LNCaP clone FGC (cell line): Measurements from ENCODE around the gene WBP1.

ENCODE experiments used
- DNase-seq: peaks from one replicate; pipeline ENCODE4 v3.0.0-alpha.2; 2011; ENCODE audit warnings: low read depth
- H3K4me3 ChIP-seq: 2 replicates; pipeline ENCODE4 v1.5.1; 2011; ENCODE audit warnings: mild to moderate bottlenecking, low read depth, low read length, control low read depth
- CTCF ChIP-seq: IDR thresholded peaks from 2 replicates; pipeline ENCODE4 v1.5.1; 2012; ENCODE audit warnings: mild to moderate bottlenecking; ENCODE audit not compliant: control insufficient read depth, insufficient read depth; ENCODE audit errors: extremely low read depth

Gene WBP1

DNA sequence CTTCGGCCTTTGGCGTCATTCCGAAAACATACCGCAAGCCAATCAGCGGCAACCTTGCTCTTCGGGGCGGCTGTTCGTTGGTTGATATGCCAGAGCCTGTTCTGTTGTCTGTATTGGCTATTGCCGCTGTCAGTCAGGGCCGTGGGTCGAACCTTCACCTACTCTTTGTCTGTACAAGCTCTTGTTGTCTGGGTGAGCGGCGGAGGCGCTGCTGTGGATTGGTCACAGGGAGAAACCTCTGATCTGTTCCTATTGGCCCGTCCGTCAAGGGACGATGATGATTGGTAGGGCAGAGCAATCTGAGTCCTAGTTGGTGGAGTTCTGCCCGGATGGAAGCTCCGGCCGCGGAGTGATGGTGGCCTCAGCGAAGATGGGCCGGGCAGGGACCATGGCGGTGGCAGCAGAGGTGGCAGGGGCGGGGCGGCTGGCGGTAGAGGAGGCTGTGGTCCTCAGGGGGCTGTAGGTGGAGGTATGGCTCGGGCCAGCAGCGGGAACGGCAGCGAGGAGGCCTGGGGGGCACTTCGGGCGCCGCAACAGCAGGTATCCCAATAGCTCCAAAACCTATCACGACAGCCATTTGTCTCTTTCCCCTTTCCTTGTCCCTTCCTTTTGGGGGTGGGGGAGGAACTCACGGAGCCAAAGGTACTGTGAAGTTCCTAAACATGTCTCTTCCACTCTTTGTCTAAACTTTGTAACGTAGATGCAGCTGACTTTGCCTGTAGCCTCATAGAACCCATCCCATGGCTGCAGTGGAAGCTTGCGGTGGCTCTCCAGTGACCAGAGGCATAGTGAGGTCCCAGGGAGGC is at the start of gene WBP1:
TSS of gene WBP1 (plus strand) at position 307 of the 806 bp plus-strand sequence. CDS start at position 472, 165 bp downstream.
- DNase-seq = peak; percentile 99
- no peak for TF ChIP-seq CTCF
- peak within 1 kb of the TSS; percentile 88 for H3K4me3 ChIP-seq

DNA sequence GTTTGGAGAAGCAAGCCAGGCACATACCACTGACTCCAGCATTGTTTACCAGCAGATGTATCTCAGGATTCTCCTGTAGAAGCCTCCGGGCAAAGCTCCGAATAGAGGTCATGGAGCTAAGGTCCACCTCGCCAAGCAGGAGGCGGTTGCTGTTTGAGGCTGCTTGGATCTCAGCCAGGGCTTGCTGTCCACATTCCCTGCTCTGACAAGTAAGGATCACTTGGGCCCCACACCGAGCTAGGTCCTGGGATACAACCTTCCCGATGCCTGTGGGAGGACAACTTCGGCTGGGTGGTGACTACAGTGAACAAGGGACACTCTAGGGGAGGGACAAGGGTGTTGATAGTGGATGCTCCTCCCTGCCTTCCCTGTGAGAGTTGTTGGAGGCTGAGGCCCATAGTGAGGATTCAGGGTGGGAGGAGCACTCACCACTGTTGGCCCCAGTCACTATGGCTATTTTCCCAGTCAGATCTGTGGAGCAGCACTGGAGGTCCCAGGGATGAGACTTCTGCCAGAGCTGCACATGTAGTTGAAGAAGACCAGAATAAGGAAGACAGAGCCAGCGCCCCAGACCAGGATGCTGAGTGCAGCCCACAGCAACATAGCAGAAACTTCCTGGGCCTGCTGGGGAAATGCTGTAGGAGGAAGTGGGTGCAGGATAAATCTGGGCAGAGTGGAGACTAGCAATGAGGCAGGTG is 45.1 kb upstream of the WBP1 start:
- H3K4me3 ChIP-seq = no peak overlapping the region
- no peak for DNase-seq
- TF ChIP-seq CTCF = no peak

- TF ChIP-seq CTCF = no peak
- DNase-seq = no peak
- no peak overlapping the region for H3K4me3 ChIP-seq
Observed at GRCh38 chr2:74414441-74414840, 43.8 kb upstream of the WBP1 start.

DNA sequence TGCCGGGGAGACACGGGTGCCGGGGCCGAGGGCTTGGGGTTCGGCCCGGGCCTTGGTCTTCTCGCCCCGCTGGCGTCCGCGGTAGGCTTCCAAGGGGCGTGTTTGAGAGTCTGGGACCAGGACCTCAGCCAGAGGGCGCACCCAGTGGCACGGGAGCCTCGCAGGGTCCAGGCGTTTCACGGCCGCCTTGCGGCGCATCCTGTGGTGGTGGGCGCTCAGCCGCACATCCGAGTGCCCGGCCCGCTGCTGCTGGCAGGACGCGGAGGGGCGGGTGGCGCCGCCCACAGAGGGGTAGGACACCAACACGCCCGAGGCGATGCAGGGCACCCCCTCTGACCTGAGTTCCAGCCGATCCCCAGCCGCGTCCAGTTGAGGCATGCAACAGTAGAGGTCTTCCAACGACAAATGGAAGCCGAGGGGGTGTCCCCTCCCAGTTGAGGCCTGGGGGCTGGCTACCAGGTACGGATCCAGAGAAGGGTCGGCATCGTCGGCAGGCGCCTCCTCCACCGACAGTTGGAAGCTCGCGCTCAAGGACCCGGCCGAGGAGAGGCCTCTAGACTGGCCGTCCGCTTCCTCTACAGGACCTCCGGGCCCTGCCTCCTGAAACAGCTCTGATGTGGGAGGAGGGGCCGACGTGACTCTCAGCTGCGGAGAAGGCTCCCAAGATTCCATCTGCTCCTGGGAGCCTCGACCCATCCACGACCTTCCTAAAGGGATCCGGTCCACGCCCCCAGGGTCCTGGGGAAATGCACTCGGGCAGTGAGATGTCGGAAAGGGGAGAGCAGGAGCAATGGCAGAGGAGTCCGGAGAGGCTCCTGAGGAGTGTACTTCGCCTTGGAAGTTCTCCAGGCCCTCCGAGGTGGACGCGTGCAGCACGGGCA is 43.1 kb upstream of the WBP1 start:
- no peak for DNase-seq
- H3K4me3 ChIP-seq = no peak overlapping the region
- TF ChIP-seq CTCF = no peak

- no peak for DNase-seq
- no peak for TF ChIP-seq CTCF
- no peak overlapping the region for H3K4me3 ChIP-seq
Observed at GRCh38 chr2:74415762-74416395, 42.4 kb upstream of the WBP1 start.

DNA sequence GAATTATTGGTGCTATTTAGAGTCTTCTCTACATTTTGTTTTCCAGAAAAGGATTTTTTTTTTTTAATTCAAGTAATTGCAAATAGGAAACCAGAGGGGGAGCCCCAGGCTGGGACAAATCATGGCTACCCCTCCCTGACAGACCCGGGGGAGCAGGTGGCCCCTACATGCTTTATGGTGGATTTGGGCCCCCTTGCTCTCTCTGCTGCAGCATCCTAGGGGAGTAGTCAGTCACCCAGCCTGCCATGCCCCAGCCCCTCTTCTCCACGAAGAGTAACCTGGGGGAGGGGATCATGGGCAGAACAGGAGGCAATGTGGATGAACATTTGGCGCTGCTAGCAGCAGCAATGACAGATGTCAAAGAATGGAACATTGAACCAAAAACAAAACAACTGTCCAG is 41.5 kb upstream of the WBP1 start:
- DNase-seq = no peak
- no peak overlapping the region for H3K4me3 ChIP-seq
- TF ChIP-seq CTCF = no peak
